GM10248 (cell line): ENCODE measurements around the gene CEPT1.

ENCODE experiments used
- CTCF ChIA-PET: fragments of 300-600 bp; sonication (Branson Sonifier 250); formaldehyde crosslinking; extraction: SDS; loops from one replicate; lab custom pipeline; 2021; ENCODE audit warnings: antibody characterized with exemption; lab: Yijun Ruan, JAX
- POLR2A ChIA-PET: fragments of 350-650 bp; sonication (Branson Sonifier 250); formaldehyde crosslinking; extraction: SDS; loops from one replicate; lab custom pipeline; 2020; ENCODE audit warnings: antibody characterized with exemption; lab: Yijun Ruan, JAX
- DNase-seq: peaks from one replicate; pipeline ENCODE4 v3.0.0; 2012; ENCODE audit errors: extremely low spot score
- CTCF ChIP-seq: IDR thresholded peaks from 2 replicates; pipeline ENCODE4 v1.5.1; 2012; ENCODE audit warnings: mild to moderate bottlenecking, low read depth; ENCODE audit errors: extremely low read depth, missing control alignments, control extremely low read depth

CEPT1 gene

GRCh38 chr1:111225717-111226400 is 85.8 kb downstream of the CEPT1 start:
- POLR2A ChIA-PET, result no interaction called here
- CTCF ChIA-PET, result interaction anchor here (1.0 to 3.4 kb wide), 6 partner anchors 10 to 529 kb away, joined by 3 to 17 read pairs (median 4); no protein-coding TSS in a partner anchor
- no peak for TF ChIP-seq CTCF

GRCh38 chr1:111227434-111227833 is 87.4 kb downstream of the CEPT1 start, which contains the start of gene CHI3L2:
Gene CHI3L2, plus strand, starts transcription at chr1:111227713. Its CDS starts 17 bp downstream, at chr1:111227730.
- ChIA-PET POLR2A (no interaction called here), CTCF (interaction anchor here (1.0 to 3.4 kb wide), 3 partner anchors 39 to 173 kb away, joined by 3 to 17 read pairs (median 4); no protein-coding TSS in a partner anchor)
- TF ChIP-seq CTCF, result no peak
- no peak for DNase-seq

More at GRCh38 chr1:111225717-111226400, 85.8 kb downstream of the CEPT1 start:
- DNase-seq, result no peak

GRCh38 chr1:111227851-111228747 is 88.1 kb downstream of the CEPT1 start:
- TF ChIP-seq CTCF, result no peak
- DNase-seq, result no peak
- CTCF ChIA-PET, result interaction anchor here (1.0 to 3.4 kb wide), 6 partner anchors 13 to 172 kb away, joined by 3 to 17 read pairs (median 6); no protein-coding TSS in a partner anchor
- POLR2A ChIA-PET, result no interaction called here

- ChIA-PET POLR2A (no interaction called here), CTCF (interaction anchor here (0.8 to 1.4 kb wide), 4 partner anchors 10 to 171 kb away, joined by 4 to 6 read pairs (median 6); no protein-coding TSS in a partner anchor)
- DNase-seq, result no peak
- no peak for TF ChIP-seq CTCF
Measured at GRCh38 chr1:111228748-111229126, 88.7 kb downstream of the CEPT1 start.

- ChIA-PET CTCF (interaction anchor here (1.5 to 3.7 kb wide), 3 partner anchors 9 to 114 kb away, joined by 5 to 17 read pairs (median 11); no protein-coding TSS in a partner anchor), POLR2A (no interaction called here)
- no peak for TF ChIP-seq CTCF
- no peak for DNase-seq
Measured at GRCh38 chr1:111232134-111232533, 92.1 kb downstream of the CEPT1 start.

- CTCF ChIA-PET, result no interaction called here
- POLR2A ChIA-PET, result no interaction called here
- DNase-seq, result no peak
- TF ChIP-seq CTCF, result no peak
Measured at GRCh38 chr1:111234258-111234657, 94.2 kb downstream of the CEPT1 start.
